H7 (cell line): Measurements from ENCODE around the gene TBC1D5. TPM values are rescaled to one million over a fixed set of nuclear protein-coding genes. Genes with fewer than 3 reads are reported as not detected.
"Not testable (repeated sequence)": the region's sequence is repeated elsewhere in the genome, so short reads cannot be mapped to it uniquely, and the experiment has no call there.

Experiments
- DNase-seq: peaks from one replicate; pipeline ENCODE4 v3.0.0; 2012
- H3K27me3 ChIP-seq: 2 replicates; pipeline ENCODE4 v1.6.0; 2011; ENCODE audit warnings: mild to moderate bottlenecking, low read length; ENCODE audit not compliant: control insufficient read depth, insufficient read depth
- H3K36me3 ChIP-seq: replicated peaks from 2 replicates; pipeline ENCODE4 v1.5.1; 2011; ENCODE audit warnings: low read length; ENCODE audit not compliant: control insufficient read depth, insufficient read depth
- H3K4me3 ChIP-seq: 2 replicates; pipeline ENCODE4 v1.5.1; 2011; ENCODE audit warnings: low read depth, mild to moderate bottlenecking, control low read depth, low read length, moderate library complexity; ENCODE audit not compliant: insufficient read depth
- total RNA-seq: library from RNA; depleted of rRNA; stranded (reverse); fragments of >200 nt; shearing (Covaris generic); gene quantifications from 2 replicates; pipeline ENCODE4 v1.2.3, GENCODE V29; 2014

Gene TBC1D5
- total RNA-seq, 1 experiment from 2014 or later = 26.8 TPM

DNA sequence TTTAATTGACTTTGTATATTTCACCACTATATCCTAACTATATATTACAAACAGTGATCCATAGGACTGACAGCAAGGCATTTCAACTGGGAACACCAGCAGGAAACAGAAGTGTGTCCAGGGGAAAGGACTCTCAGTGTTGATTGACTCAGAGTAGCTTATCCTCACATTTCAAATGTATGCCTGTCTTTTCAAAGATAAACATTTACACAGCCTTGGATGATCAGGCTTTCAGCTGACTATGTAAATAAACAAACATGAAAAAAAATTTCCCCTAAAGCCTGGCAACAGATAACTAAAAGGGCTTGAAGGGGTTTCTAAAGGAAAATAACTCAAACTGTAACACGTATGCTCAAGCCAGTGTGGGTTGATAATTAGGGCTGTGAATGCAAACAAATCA is 321.8 kb downstream of the TBC1D5 start:
- no peaks in the 10 kb centered on the region for H3K27me3 ChIP-seq
- DNase-seq = no peak
- H3K4me3 ChIP-seq = no peak overlapping the region
- H3K36me3 ChIP-seq = no peaks in the 10 kb centered on the region

- DNase-seq = peak; percentile 8
Observed at GRCh38 chr3:17412950-17413530, 329.4 kb downstream of the TBC1D5 start.

GRCh38 chr3:17411157-17411877 is 331.1 kb downstream of the TBC1D5 start:
- no peak for DNase-seq
- H3K4me3 ChIP-seq = no peak overlapping the region
- H3K27me3 ChIP-seq = no peaks in the 10 kb centered on the region

More at GRCh38 chr3:17412950-17413530, 329.4 kb downstream of the TBC1D5 start:
- H3K36me3 ChIP-seq = no peaks in the 10 kb centered on the region
- no peaks in the 10 kb centered on the region for H3K27me3 ChIP-seq
- H3K4me3 ChIP-seq = no peak overlapping the region

GRCh38 chr3:17407576-17407975 is 334.9 kb downstream of the TBC1D5 start:
- no peaks in the 10 kb centered on the region for H3K27me3 ChIP-seq
- H3K36me3 ChIP-seq = no peaks in the 10 kb centered on the region
- DNase-seq = no peak
- H3K4me3 ChIP-seq = no peak overlapping the region

More at GRCh38 chr3:17411157-17411877, 331.1 kb downstream of the TBC1D5 start:
- H3K36me3 ChIP-seq = no peaks in the 10 kb centered on the region

DNA sequence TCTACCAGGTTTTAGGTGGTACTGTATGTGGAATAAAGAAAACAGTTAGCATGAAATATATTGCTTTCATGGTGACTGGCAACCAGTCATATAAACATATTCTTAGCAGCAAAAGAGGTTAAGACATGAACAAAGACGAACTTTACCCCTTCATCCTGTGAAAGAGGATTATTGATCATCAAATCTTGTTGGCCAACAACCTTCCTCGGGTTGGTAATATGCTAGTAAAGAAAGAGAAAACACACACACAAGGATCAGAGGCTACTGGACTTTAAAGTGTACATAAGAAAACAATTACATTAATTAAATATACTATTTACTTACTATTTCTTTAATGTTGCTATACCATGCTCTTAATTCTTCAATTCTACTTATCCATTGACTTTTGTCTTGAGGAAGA is 337.9 kb downstream of the TBC1D5 start:
- no peaks in the 10 kb centered on the region for H3K36me3 ChIP-seq
- no peaks in the 10 kb centered on the region for H3K27me3 ChIP-seq
- no peak for DNase-seq
- H3K4me3 ChIP-seq = no peak overlapping the region

DNA sequence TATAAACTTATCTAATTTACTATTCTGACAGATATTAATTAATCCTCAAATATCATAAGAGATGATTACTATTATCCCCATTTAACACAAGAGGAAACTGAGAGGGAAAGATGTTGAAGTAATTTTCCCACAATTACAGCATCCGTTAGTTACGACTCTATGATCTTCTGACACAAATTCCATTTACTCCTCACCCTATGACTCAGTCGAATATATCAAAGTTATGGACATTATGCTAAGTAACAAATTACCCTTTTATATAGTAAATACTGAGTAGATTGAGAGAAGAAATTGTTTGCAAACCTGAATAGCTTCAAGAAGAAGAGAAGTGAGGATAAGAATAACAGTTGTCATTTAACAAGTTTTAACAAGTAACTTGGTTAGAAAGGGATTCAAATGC is 340.0 kb downstream of the TBC1D5 start:
- no peak overlapping the region for H3K4me3 ChIP-seq
- no peaks in the 10 kb centered on the region for H3K36me3 ChIP-seq
- H3K27me3 ChIP-seq = no peaks in the 10 kb centered on the region
- no peak for DNase-seq

DNA sequence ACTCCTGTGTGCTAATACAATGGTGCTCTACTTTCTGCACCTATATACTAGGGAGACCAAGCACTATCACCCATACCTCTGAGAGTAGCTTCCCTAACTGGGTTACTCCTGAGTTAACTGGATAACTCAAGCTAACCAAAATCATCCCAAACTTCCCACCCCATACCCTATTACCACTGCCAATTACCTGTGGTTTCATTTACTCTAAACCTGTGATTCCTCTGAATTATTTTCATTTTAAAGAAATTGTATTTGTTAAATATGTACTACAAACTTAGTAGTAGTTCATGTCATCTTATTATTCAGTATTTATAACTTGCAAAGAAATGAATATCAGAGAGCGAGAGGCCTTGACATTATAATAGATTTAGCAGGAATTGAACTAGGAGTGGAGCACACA is 340.5 kb downstream of the TBC1D5 start:
- Histone ChIP-seq H3K36me3 (no peaks in the 10 kb centered on the region), H3K27me3 (no peaks in the 10 kb centered on the region), H3K4me3 (no peak overlapping the region)
- DNase-seq = no peak

DNA sequence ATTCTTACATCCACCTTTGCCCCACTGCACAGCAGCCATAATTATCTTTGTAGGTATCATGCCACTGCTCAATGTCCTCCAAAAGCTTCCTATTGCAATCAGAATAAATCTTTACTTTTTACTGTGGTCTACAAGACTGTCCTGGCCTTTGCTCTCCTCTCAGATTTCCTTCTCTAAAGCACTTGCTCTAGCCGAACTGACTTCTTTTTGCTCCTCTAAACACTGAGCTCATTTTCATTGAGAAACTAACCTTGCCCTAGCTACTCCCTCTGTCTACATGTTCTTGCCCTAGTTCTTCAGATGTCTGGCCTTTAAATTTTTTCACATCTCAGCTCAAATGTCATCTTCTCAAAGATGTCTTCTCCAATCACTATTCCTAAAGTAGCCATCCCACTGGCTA is 342.8 kb downstream of the TBC1D5 start:
- DNase-seq = no peak
- Histone ChIP-seq H3K27me3 (no peaks in the 10 kb centered on the region), H3K4me3 (no peak overlapping the region), H3K36me3 (no peaks in the 10 kb centered on the region)

- no peak overlapping the region for H3K4me3 ChIP-seq
- no peaks in the 10 kb centered on the region for H3K27me3 ChIP-seq
- no peak for DNase-seq
- H3K36me3 ChIP-seq = no peaks in the 10 kb centered on the region
Observed at GRCh38 chr3:17398959-17399551, 343.4 kb downstream of the TBC1D5 start.

GRCh38 chr3:17396036-17396435 is 346.4 kb downstream of the TBC1D5 start:
- H3K36me3 ChIP-seq = no peaks in the 10 kb centered on the region
- no peaks in the 10 kb centered on the region for H3K27me3 ChIP-seq
- no peak for DNase-seq
- H3K4me3 ChIP-seq = no peak overlapping the region

GRCh38 chr3:17394541-17395155 is 347.8 kb downstream of the TBC1D5 start:
- Histone ChIP-seq H3K27me3 (no peaks in the 10 kb centered on the region), H3K36me3 (no peaks in the 10 kb centered on the region), H3K4me3 (no peak overlapping the region)
- no peak for DNase-seq

- not testable (repeated sequence) for H3K27me3 ChIP-seq, H3K36me3 ChIP-seq, H3K4me3 ChIP-seq, DNase-seq
Observed at GRCh38 chr3:17392516-17392915, 349.9 kb downstream of the TBC1D5 start.

GRCh38 chr3:17390785-17391184 is 351.6 kb downstream of the TBC1D5 start:
- no peak overlapping the region for H3K4me3 ChIP-seq
- DNase-seq = no peak
- H3K27me3 ChIP-seq = no peaks in the 10 kb centered on the region

GRCh38 chr3:17387108-17387507 is 355.3 kb downstream of the TBC1D5 start:
- no peak for DNase-seq
- Histone ChIP-seq H3K36me3 (no peaks in the 10 kb centered on the region), H3K4me3 (no peak overlapping the region), H3K27me3 (no peaks in the 10 kb centered on the region)

More at GRCh38 chr3:17390785-17391184, 351.6 kb downstream of the TBC1D5 start:
- H3K36me3 ChIP-seq = no peaks in the 10 kb centered on the region

GRCh38 chr3:17386432-17386831 is 356.0 kb downstream of the TBC1D5 start:
- H3K27me3 ChIP-seq = no peaks in the 10 kb centered on the region
- no peaks in the 10 kb centered on the region for H3K36me3 ChIP-seq
- DNase-seq = no peak
- no peak overlapping the region for H3K4me3 ChIP-seq
